Activated T-helper 17 cell treated with anti-CD3 and anti-CD28 coated beads, Interleukin-2, amount 50 U/mL, for 72 hours (primary cell): ENCODE results near the gene CERS2. TPM values are rescaled to one million over a fixed set of nuclear protein-coding genes. Genes with fewer than 3 reads are reported as not detected.

ENCODE experiments used
- ATAC-seq: fragments of 150-1000 bp; cut with Tn5 transposase; replicated peaks from 2 replicates; pipeline ENCODE4 v1.10.0; 2021; ENCODE audit warnings: mild to moderate bottlenecking, moderate library complexity
- H3K27ac Mint-ChIP-seq: one replicate; pipeline ENCODE4 v1.8.0; 2022; ENCODE audit warnings: mixed read lengths
- H3K27me3 Mint-ChIP-seq: one replicate; pipeline ENCODE4 v1.8.0; 2022; ENCODE audit warnings: mixed read lengths
- H3K36me3 Mint-ChIP-seq: one replicate; pipeline ENCODE4 v1.8.0; 2022; ENCODE audit warnings: low read depth, mild to moderate bottlenecking, mixed read lengths
- H3K4me1 Mint-ChIP-seq: one replicate; pipeline ENCODE4 v1.8.0; 2022; ENCODE audit warnings: mixed read lengths
- H3K4me3 Mint-ChIP-seq: one replicate; pipeline ENCODE4 v1.8.0; 2022; ENCODE audit warnings: mild to moderate bottlenecking, mixed read lengths
- H3K9me3 Mint-ChIP-seq: one replicate; pipeline ENCODE4 v1.8.0; 2022; ENCODE audit warnings: mixed read lengths
- total RNA-seq, 2 donors: library from RNA; stranded (reverse); gene quantifications; one replicate each; pipeline ENCODE4 v1.2.3, GENCODE V29; 2022

The CERS2 gene
- total RNA-seq, 2 donors from 2014 or later = 114 to 212 TPM

DNA sequence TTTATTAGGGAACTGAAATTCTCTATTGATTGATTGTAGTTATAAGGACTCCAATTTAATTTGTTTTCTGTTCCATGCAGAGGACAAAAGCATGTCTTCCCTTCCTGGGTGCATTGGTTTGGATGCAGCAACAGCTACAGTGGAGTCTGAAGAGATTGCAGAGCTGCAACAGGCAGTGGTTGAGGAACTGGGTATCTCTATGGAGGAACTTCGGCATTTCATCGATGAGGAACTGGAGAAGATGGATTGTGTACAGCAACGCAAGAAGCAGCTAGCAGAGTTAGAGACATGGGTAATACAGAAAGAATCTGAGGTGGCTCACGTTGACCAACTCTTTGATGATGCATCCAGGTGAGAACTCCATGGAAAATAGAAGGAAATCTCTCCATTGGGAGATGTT is 47.0 kb downstream of the CERS2 start:
- Mint-ChIP-seq H3K36me3 (peaks cover 69% of the 10 kb centered on the region), H3K9me3 (no peaks in the 10 kb centered on the region), H3K27ac (no peak overlapping the region), H3K27me3 (no peaks in the 10 kb centered on the region), H3K4me3 (peak overlapping the region; percentile 94), H3K4me1 (no peaks in the 10 kb centered on the region)
- ATAC-seq = no peak

DNA sequence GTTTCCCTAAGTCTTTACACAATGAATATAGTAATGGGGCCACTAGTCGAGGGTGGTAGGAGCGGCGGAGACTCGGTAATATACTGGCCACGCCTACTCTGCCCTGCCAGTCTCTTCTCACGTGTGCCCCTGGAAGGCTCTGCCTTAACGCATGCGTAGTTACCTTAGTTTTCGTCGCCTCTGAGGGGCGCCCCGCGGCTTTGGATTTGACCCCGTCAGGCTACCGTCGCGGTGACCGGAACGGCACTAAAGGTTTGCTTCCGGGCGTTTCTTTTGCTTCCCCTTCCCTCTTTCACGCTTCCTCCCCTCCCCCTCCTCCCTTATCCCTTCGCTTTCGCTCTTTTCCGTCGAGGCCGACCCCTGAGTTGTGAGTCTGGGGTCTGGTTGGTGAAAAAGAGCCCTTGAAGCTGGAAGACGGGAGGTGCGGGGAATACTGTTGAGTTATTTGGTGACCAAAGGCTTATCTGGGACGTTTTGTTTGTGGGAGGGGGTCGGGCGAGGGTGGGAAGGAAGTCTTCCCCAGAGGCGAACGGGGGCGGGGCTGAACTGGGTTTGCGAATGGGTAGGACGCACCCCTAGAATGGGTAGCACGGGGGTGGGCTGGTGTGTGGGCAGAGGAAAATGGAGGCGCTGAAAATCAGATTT is 48.4 kb downstream of the CERS2 start, which contains the start of gene SETDB1:
Gene SETDB1, plus strand, starts transcription at position 267 of the 645 bp plus-strand sequence. CDS start 1,352 bp downstream, outside the sequence.
- Mint-ChIP-seq H3K4me1 (peaks cover 6% of the 10 kb centered on the region), H3K27ac (peak within 1 kb of the TSS; percentile 96), H3K4me3 (peak within 1 kb of the TSS; percentile 94), H3K36me3 (peaks cover 55% of the 10 kb centered on the region), H3K27me3 (no peaks in the 10 kb centered on the region), H3K9me3 (no peaks in the 10 kb centered on the region)
- peak; percentile 87 for ATAC-seq

DNA sequence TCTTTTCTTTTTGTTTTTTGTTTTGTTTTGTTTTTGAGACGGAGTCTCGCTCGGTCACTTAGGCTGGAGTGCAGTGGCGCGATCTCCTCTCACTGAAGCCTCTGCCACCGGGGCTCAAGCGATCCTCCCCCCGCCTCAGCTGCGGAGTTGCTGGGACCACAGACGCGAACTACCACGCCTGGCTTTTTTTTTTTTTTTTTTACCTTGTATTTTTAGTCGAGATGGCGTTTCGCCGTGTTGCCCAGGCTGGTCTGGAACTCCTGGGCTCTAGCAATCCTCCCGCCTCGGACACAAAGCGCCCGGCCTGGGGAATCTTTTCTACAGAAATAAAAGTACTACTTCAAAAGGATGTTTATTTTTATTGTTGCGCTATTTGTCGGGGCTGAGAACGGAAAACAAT is 49.6 kb downstream of the CERS2 start:
- no peaks in the 10 kb centered on the region for H3K9me3 Mint-ChIP-seq
- H3K27me3 Mint-ChIP-seq = no peaks in the 10 kb centered on the region
- peak overlapping the region; percentile 96 for H3K27ac Mint-ChIP-seq
- ATAC-seq = no peak
- peaks cover 44% of the 10 kb centered on the region for H3K36me3 Mint-ChIP-seq
- H3K4me3 Mint-ChIP-seq = peak overlapping the region; percentile 94
- peaks cover 6% of the 10 kb centered on the region for H3K4me1 Mint-ChIP-seq

DNA sequence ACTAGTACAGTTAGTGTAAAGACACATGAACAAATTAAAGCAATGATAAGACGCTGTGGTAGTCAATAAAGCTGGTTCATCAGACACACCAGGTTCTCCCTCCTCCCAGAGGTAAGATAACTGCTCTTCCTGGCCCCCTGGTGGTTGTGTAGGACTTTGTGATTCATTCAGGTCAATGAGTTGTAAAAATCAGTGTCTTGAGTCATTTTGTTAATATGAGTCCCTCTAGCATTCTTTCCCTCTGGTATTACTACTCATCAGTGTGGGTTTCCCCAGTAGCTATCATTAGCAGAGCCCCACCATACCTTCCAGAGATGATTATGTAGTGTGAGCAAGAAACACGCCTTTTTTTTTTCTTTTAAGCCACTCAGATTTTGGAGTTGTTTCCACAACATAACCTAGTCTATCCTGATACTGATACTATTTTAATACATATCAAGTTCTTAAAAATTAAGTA is 52.1 kb downstream of the CERS2 start:
- Mint-ChIP-seq H3K4me1 (peaks cover 6% of the 10 kb centered on the region), H3K36me3 (peaks cover 18% of the 10 kb centered on the region), H3K4me3 (peak overlapping the region; percentile 21), H3K9me3 (no peaks in the 10 kb centered on the region), H3K27ac (peak overlapping the region; percentile 86), H3K27me3 (no peaks in the 10 kb centered on the region)
- ATAC-seq = peak; percentile 91

DNA sequence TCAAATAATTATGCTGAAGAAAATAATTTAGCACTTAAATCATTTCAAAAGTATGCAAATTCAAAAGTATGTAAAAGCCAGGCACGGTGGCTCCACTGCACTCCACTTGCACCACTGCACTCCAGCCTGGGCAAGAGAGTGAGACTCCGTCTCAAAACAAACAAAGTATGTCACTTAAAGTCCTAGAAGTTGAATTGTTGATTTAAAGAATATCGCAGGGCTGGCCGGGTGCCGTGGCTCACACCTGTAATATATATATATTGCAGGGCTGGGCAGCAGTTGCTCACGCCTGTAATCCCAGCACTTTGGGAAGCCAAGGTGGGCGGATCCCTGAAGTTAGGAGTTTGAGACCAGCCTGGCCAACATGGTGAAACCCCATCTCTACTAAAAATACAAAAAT is 57.2 kb downstream of the CERS2 start:
- H3K36me3 Mint-ChIP-seq = no peaks in the 10 kb centered on the region
- H3K4me1 Mint-ChIP-seq = peaks cover 9% of the 10 kb centered on the region
- H3K27ac Mint-ChIP-seq = no peak overlapping the region
- no peaks in the 10 kb centered on the region for H3K9me3 Mint-ChIP-seq
- H3K27me3 Mint-ChIP-seq = no peaks in the 10 kb centered on the region
- no peak overlapping the region for H3K4me3 Mint-ChIP-seq
- no peak for ATAC-seq

Other genes with a start within 250 kb of the CERS2 start
- gene CTSS, start 209.1 kb downstream of the CERS2 start, total RNA-seq = 10 to 100 TPM; 61.3 to 71.0 TPM
- 1 to 10 TPM; 6.1 to 9.8 TPM for gene CTSK, start 166.6 kb downstream of the CERS2 start, total RNA-seq
- 10 to 100 TPM; 28.4 to 50.4 TPM for gene ARNT, start 98.2 kb downstream of the CERS2 start, total RNA-seq
- gene CTXND2, start 87.7 kb downstream of the CERS2 start, total RNA-seq = not detected
- 10 to 100 TPM; 49.3 to 74.3 TPM for gene SETDB1, start 48.5 kb downstream of the CERS2 start, total RNA-seq
- under 1 TPM; 0.19 to 0.30 TPM for gene ANXA9, start 7.5 kb upstream of the CERS2 start, total RNA-seq
- gene MINDY1, start 32.1 kb upstream of the CERS2 start, total RNA-seq = 10 to 100 TPM; 10.9 to 22.6 TPM
- 10 to 100 TPM; 12.5 to 15.3 TPM for gene PRUNE1, start 33.6 kb upstream of the CERS2 start, total RNA-seq
- 1 to 10 TPM; 1.4 to 4.5 TPM for gene BNIPL, start 61.8 kb upstream of the CERS2 start, total RNA-seq
- gene C1orf56, start 72.9 kb upstream of the CERS2 start, total RNA-seq = 1 to 10 TPM in 1 of 2 donors, under 1 TPM in 1; 0.71 to 1.2 TPM
- gene CDC42SE1, start 84.8 kb upstream of the CERS2 start, total RNA-seq = 100 to 1,000 TPM in 1 of 2 donors, 10 to 100 TPM in 1; 99.7 to 121 TPM
- 1 to 10 TPM; 1.7 to 4.0 TPM for gene MLLT11, start 85.6 kb upstream of the CERS2 start, total RNA-seq
- gene GABPB2, start 95.9 kb upstream of the CERS2 start, total RNA-seq = 10 to 100 TPM in 1 of 2 donors, 1 to 10 TPM in 1; 5.8 to 11.7 TPM
- gene SEMA6C, start 171.8 kb upstream of the CERS2 start, total RNA-seq = 1 to 10 TPM; 5.4 to 6.3 TPM
- 10 to 100 TPM; 12.0 to 22.9 TPM for gene TNFAIP8L2, start 181.8 kb upstream of the CERS2 start, total RNA-seq
- gene LYSMD1, start 191.1 kb upstream of the CERS2 start, total RNA-seq = 10 to 100 TPM in 1 of 2 donors, 1 to 10 TPM in 1; 7.9 to 15.7 TPM
- 10 to 100 TPM; 55.3 to 69.4 TPM for gene SCNM1, start 191.3 kb upstream of the CERS2 start, total RNA-seq
- gene TMOD4, start 201.1 kb upstream of the CERS2 start, total RNA-seq = 1 to 10 TPM in 1 of 2 donors, under 1 TPM in 1; 0.82 to 1.5 TPM
- gene VPS72, start 215.4 kb upstream of the CERS2 start, total RNA-seq = 10 to 100 TPM; 62.2 to 77.9 TPM
- 10 to 100 TPM; 72.2 to 80.7 TPM for gene PIP5K1A, start 223.7 kb upstream of the CERS2 start, total RNA-seq